OCI-LY1 (cell line): ENCODE results near the gene KRTAP12-2.

Experiments
- H2AFZ ChIP-seq: fragments of 200-600 bp; sonication (generic), shearing (Covaris generic); 2 replicates; pipeline ENCODE4 v1.6.0; 2014; ENCODE audit warnings: antibody characterized with exemption, mild to moderate bottlenecking, low read length
- H3F3A ChIP-seq: fragments of 200-600 bp; sonication (generic), shearing (Covaris generic); 2 replicates; pipeline ENCODE4 v1.6.0; 2014; ENCODE audit warnings: mild to moderate bottlenecking, antibody characterized with exemption, low read length, moderate library complexity; ENCODE audit not compliant: insufficient read depth
- H3K27ac ChIP-seq: fragments of 200-600 bp; sonication (generic); 2 replicates; pipeline ENCODE4 v1.5.1; 2014; ENCODE audit warnings: low read length, mixed run types, mild to moderate bottlenecking, low read depth; ENCODE audit not compliant: poor library complexity, severe bottlenecking
- H3K27me3 ChIP-seq: fragments of 200-600 bp; sonication (generic); 2 replicates; pipeline ENCODE4 v1.6.0; 2014; ENCODE audit warnings: antibody characterized with exemption, mild to moderate bottlenecking, low read length, moderate library complexity; ENCODE audit not compliant: insufficient read depth
- H3K36me3 ChIP-seq: fragments of 200-600 bp; sonication (generic); 2 replicates; pipeline ENCODE4 v1.6.1; 2014; ENCODE audit warnings: mild to moderate bottlenecking, antibody characterized with exemption, low read length, moderate library complexity, mixed read lengths; ENCODE audit not compliant: insufficient read depth
- H3K4me1 ChIP-seq: fragments of 200-600 bp; sonication (generic); 2 replicates; pipeline ENCODE4 v1.5.1; 2014; ENCODE audit warnings: mild to moderate bottlenecking, low read length, moderate library complexity; ENCODE audit not compliant: insufficient read depth, severe bottlenecking
- H3K4me2 ChIP-seq: fragments of 200-600 bp; sonication (generic), shearing (Covaris generic); 2 replicates; pipeline ENCODE4 v1.6.1; 2014; ENCODE audit warnings: low read length
- H3K4me3 ChIP-seq: fragments of 200-600 bp; sonication (generic); 2 replicates; pipeline ENCODE4 v1.5.1; 2014; ENCODE audit warnings: low read length, low read depth, mild to moderate bottlenecking, mixed read lengths; ENCODE audit not compliant: poor library complexity, severe bottlenecking
- H3K79me2 ChIP-seq: fragments of 200-600 bp; shearing (Covaris generic); 2 replicates; pipeline ENCODE4 v1.6.1; 2016; ENCODE audit warnings: mixed run types, low read length, mixed read lengths; ENCODE audit not compliant: insufficient read depth
- H3K9ac ChIP-seq: fragments of 200-600 bp; sonication (generic), shearing (Covaris generic); 2 replicates; pipeline ENCODE4 v1.6.1; 2014; ENCODE audit warnings: mild to moderate bottlenecking, low read length, mixed read lengths
- H3K9me2 ChIP-seq: fragments of 200-600 bp; sonication (generic), shearing (Covaris generic); 2 replicates; pipeline ENCODE4 v1.6.1; 2014; ENCODE audit warnings: low read depth, mild to moderate bottlenecking, low read length, mixed read lengths
- H3K9me3 ChIP-seq: fragments of 200-600 bp; shearing (Covaris generic); 2 replicates; pipeline ENCODE4 v1.6.1; 2014; ENCODE audit warnings: low read length, mixed read lengths
- H4K20me1 ChIP-seq: fragments of 200-600 bp; sonication (generic), shearing (Covaris generic); 2 replicates; pipeline ENCODE4 v1.6.0; 2016; ENCODE audit warnings: mild to moderate bottlenecking, low read length; ENCODE audit not compliant: insufficient read depth
- EZH2 ChIP-seq: fragments of 200-600 bp; sonication (generic), shearing (Covaris generic); IDR thresholded peaks from 2 replicates; pipeline ENCODE4 v1.8.0; 2017; ENCODE audit warnings: borderline replicate concordance, mixed run types, mild to moderate bottlenecking, antibody characterized with exemption, low read length, moderate library complexity, mixed read lengths
- TF ChIP-seq, protein P1 (sequence below): fragments of 200-600 bp; sonication (generic), shearing (Covaris generic); IDR thresholded peaks from 2 replicates; pipeline ENCODE4 v1.5.1; 2017; ENCODE audit warnings: mild to moderate bottlenecking, antibody characterized with exemption, low read length, moderate library complexity, mixed read lengths

KRTAP12-2 gene

DNA sequence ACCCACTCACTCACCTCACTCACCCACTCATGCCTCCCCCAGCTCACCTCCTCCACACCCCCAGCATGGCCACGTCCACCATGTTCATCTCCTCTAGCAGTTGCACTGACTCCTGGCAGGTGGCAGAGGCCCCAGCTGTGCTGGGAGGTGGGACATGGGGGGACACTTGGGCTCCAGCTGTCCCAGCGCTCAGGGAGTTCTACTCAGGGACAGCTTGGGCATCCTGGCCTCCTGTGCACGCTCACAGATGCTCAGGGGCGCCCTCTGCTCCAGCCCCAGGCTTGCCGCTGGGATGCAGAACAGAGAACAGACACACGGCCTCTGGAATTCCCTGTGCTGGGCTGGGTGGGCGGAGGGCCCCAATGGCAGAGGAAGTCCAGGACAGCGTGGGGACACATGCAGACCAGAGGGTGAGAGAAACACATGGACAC, 49.6 kb downstream of the KRTAP12-2 start:
- H3F3A ChIP-seq: no peaks in the 10 kb centered on the region
- no peaks in the 10 kb centered on the region; the same call in 1 of the 2 replicates for H3K27me3 ChIP-seq

DNA sequence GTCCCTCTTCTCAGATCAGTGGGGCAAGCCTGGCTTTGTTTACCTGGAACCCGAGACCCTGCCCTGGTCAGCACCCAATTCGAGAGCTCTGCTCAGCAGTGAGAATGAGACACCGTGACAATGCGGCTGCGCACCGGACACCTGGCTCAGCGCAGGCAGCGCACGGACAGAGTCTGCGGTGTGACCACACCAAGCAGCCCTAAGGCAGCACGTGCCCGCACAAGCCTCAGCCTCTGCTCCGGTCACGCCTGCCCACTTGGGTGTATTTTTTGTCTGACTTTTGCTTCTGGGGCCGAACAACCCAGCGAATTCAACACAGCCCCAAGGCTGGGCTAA, 50.2 kb downstream of the KRTAP12-2 start:
- Histone ChIP-seq H3K9me2 (no peaks in the 10 kb centered on the region), H3K9me3 (0 out of 2 replicates have a peak, but pooled peaks cover 5% of the 10 kb centered on the region), H3K36me3 (no peaks in the 10 kb centered on the region), H3K79me2 (no peaks in the 10 kb centered on the region), H3K4me2 (no peak overlapping the region), H3K27ac (no peak overlapping the region), H4K20me1 (no peaks in the 10 kb centered on the region), H2AFZ (no peak overlapping the region), H3K4me1 (peaks cover 6% of the 10 kb centered on the region), H3K9ac (no peak overlapping the region), H3F3A (no peaks in the 10 kb centered on the region), H3K4me3 (no peak overlapping the region), H3K27me3 (no peaks in the 10 kb centered on the region; the same call in 1 of the 2 replicates)
- TF ChIP-seq, protein P1, sequence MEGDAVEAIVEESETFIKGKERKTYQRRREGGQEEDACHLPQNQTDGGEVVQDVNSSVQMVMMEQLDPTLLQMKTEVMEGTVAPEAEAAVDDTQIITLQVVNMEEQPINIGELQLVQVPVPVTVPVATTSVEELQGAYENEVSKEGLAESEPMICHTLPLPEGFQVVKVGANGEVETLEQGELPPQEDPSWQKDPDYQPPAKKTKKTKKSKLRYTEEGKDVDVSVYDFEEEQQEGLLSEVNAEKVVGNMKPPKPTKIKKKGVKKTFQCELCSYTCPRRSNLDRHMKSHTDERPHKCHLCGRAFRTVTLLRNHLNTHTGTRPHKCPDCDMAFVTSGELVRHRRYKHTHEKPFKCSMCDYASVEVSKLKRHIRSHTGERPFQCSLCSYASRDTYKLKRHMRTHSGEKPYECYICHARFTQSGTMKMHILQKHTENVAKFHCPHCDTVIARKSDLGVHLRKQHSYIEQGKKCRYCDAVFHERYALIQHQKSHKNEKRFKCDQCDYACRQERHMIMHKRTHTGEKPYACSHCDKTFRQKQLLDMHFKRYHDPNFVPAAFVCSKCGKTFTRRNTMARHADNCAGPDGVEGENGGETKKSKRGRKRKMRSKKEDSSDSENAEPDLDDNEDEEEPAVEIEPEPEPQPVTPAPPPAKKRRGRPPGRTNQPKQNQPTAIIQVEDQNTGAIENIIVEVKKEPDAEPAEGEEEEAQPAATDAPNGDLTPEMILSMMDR: no peak
- TF ChIP-seq EZH2: no peak

More for the DNA sequence above, 49.6 kb downstream of the KRTAP12-2 start:
- no peaks in the 10 kb centered on the region for H3K36me3 ChIP-seq
- 0 out of 2 replicates have a peak, but pooled peaks cover 5% of the 10 kb centered on the region for H3K9me3 ChIP-seq
- TF ChIP-seq, protein P1: no peak
- TF ChIP-seq EZH2: no peak
- no peak overlapping the region for H2AFZ ChIP-seq
- H3K4me3 ChIP-seq: no peak overlapping the region
- no peaks in the 10 kb centered on the region for H3K9me2 ChIP-seq
- H3K9ac ChIP-seq: no peak overlapping the region
- no peak overlapping the region for H3K27ac ChIP-seq
- no peak overlapping the region for H3K4me2 ChIP-seq
- no peaks in the 10 kb centered on the region for H3K79me2 ChIP-seq
- no peaks in the 10 kb centered on the region for H4K20me1 ChIP-seq
- H3K4me1 ChIP-seq: peaks cover 6% of the 10 kb centered on the region
